HG03066 (cell line): ENCODE measurements around the gene KIF5C.
A peak's percentile ranks its signal among the peaks of the same experiment; 100 is the strongest.

ENCODE experiments used
- ATAC-seq: cut with Tn5 transposase; IDR thresholded peaks from one replicate; pipeline ENCODE4 v1.9.1; 2021; ENCODE audit warnings: low read depth; ENCODE audit not compliant: unreplicated experiment

KIF5C gene

DNA sequence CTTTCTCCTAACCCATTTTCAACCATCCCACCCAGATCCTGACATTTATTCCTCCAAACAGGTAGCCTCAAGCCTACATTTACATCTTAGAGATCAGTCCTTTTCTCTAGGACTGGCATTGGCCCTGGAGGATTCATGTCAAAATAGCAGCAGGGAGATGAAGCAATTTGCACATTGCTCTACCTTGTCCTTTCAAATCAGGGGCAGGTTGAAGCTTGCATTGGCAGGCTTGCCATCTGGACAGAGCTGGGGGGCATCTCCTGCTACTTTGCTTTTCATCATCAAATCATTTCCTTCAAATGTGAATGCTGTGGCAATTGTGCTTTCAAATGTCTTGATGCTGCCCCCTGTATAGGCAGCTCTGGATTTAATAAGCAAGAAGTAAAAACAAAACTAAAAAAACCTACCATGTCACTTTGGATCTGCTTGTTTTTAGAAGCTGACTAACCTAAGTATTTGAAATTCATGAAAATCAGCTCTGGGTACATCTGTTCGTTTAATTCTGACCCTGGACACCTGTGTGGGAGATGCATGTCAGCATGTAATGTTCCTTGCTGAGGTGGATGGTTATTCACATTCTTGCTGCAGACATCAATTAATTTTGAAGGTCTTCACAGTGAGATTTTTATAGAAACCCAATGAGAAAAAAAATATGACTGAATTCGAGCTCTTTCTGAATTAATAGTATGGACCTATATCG lies 47.9 kb downstream of the KIF5C start:
- ATAC-seq = no peak

DNA sequence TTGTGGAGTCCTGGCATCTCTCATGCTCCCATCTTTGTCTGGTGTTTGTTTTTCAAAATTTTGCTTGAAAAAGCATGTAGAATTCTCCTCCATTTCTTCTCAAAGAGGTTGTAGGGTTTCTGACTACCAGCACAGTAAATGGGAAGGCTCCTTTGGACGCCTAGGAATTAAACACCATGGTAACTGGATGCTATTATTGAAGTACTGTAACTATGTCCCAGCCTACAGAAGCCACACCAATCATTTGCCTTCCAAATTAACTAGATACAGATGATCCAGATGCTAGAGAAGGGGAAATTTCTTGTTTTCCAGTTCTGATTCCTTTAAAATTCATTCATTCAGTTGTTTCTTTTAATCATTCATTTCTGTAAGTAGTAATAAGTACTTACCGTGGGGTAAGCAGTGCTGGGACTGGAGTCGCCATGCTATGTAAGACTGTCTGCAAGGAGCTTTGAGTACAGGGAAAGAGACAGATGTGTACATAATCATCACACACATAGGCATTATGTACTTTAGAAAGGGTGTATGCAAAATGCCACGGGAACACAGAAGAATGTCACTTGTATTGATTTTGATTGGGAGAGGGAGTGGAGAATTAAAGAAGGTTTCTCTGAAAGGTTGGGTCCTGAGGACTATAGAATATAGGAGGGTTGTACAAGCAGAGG lies 49.6 kb downstream of the KIF5C start:
- no peak for ATAC-seq

GRCh38 chr2:148926291-148926961 lies 51.4 kb downstream of the KIF5C start:
- ATAC-seq = peak; percentile 89

DNA sequence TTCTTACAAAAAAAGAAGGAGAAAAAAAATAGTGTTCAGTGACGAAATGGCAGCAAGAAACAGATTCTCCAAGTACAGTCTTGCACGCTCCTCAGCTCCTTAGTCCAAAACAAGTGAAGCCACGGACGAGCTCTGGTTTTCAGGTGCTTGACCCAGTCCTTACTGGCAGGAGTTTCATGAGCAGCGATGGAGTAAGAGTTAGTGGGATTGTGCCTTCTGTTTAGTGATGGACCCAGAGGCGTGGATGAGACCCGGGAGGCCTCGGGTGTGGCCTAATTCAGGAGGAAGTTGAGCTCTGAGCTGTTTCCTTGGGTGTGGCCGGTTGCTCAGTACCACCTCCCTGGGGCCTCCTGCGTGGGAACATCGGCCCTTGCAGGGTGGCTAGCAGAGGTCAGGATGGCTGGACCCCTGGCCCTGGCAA lies 52.0 kb downstream of the KIF5C start:
- peak; percentile 38 for ATAC-seq

GRCh38 chr2:148928395-148928794 lies 53.4 kb downstream of the KIF5C start:
- ATAC-seq = no peak

GRCh38 chr2:148930046-148930775 lies 55.2 kb downstream of the KIF5C start:
- no peak for ATAC-seq

DNA sequence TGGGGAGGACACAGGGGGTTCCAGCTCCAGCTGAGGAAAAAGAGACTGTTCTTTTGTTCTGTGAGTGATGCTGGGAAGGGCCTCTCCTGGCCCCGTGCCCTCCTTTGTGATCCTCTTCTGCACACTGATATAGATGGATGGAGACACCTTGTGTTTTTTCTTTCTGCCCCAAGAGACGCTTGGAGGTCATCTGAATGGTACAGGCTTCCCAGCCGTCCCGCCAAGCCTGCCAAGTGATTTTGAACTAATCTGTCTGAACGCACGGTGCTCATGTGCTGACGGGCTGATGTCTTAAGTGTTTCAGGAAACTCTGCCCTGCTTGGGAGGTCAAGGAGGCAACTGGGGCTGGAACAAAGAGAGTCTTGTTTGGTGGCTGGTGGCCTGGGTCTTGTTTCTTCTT lies 57.5 kb downstream of the KIF5C start:
- no peak for ATAC-seq

GRCh38 chr2:148933456-148933855 lies 58.4 kb downstream of the KIF5C start:
- no peak for ATAC-seq

DNA sequence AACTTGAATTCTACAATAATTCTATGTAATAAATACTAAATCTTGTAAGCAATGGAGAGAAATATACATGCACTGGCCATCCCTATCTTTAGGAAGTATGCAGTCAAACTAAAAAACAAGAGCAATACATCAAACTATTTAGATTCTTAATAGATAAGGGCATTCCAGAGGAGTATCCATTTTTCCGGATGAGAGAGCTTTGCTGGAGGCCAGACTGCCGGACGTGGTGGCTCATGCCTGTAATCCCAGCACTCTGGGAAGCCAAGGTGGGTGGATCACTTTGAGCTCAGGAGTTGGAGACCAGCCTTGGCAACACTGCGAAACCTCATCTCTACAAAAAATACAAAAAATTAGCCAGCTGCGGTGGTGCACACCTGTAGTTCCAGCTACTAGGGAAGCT lies 60.8 kb downstream of the KIF5C start:
- ATAC-seq = no peak

DNA sequence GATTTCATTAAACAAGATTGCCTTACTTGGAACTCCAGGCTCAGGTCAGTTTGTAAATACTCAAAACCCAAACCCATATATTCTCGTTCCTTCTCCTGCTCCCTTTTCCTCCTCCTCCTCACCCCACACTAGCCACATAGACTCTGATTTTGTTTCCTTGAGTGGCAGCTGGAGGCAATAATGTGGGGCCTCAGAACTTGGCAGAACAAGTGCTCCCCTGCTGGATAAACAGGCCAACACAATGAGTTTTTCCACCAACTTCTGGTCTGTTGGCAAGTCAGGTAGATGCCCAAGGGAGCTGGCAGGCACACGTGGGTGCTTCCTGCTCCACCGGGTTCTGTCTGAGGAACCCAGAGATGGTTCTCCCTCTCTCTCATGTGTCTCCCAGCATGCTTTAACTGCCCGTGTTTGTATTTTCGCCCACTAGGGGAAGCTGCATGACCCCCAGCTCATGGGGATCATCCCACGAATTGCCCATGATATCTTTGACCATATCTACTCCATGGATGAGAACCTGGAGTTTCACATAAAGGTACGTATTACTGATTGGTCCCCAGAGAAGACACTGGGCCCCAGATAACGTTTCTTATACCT lies 61.9 kb downstream of the KIF5C start:
- no peak for ATAC-seq

- ATAC-seq = no peak
These were observed 64.2 kb downstream of the KIF5C start for GRCh38 chr2:148939271-148939670.

DNA sequence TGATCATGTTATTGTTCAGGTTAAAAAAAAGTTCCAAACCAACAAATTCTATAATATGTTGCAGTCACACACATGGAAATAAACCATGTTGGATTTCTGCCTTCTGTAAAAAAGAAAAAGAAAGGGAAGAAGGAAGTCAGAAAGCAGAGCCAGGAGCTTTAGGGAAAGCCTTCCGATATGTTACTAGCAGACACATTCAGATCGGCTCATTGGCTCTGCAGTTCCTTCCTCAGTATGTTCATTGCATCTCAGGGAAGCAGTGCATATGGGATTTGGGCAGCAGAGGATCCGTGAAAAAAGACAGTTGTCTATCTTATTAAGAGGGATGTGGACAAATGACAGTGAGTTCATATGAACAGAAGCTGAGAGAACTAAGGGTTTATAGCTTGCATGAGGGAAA lies 68.1 kb downstream of the KIF5C start:
- no peak for ATAC-seq

DNA sequence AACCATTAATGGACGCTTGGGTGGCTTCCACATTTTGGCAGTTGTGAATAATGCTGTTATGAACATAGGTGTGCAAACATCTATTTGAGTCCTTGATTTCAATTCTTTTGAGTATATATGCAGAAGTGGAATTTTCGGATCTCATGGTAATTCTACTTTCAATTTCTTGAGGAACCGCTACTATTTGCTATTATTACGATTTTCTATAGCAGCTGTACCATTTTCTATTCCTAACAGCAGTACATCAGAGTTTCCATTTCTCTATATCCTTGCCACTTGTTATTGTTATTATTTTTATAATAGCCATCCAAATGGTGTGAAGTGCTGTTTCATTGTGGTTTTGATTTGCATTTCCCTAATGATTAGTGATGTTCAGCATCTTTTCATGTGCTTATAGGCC lies 69.5 kb downstream of the KIF5C start:
- no peak for ATAC-seq

GRCh38 chr2:148947299-148947698 lies 72.3 kb downstream of the KIF5C start:
- no peak for ATAC-seq

- ATAC-seq = no peak
These were observed 73.8 kb downstream of the KIF5C start for GRCh38 chr2:148948868-148949267.

DNA sequence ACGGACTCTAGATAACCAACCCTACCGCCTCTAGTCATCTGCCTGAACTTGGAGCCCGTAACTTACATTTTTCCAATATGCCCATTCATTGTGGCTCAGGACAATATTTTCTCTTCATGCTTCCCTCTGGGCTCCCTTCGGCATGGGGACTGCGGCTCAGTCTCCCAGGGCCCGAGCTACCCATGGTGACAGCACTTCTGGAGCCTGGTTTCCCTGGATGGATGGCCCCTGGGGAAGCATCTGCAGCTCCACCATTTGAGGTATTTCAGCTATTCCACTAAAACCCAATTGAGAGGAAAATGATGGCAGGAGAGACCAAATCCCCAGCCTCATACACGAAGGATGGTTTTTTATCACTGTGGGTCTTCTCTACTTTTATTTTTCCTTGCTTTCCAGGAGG lies 74.3 kb downstream of the KIF5C start:
- ATAC-seq = no peak

DNA sequence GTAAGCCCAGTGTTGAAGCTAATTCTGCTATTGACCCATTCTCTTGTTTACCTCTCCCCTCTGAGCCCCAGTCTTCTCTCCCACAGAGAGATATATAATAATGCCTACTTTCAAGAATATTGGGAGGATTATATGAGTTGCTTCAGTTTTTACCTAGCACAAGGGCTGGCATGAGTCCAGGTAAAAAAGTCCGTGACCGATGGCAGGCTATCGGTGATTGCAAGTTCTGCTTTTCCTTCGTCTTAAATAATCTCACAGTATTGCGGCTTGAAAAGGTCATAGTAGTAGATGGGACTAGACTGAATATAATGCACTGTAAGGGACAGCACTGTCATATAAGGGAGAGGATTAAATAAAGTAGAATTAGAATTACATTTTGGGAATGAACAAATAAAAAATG lies 77.6 kb downstream of the KIF5C start:
- no peak for ATAC-seq

GRCh38 chr2:148953426-148953825 lies 78.4 kb downstream of the KIF5C start:
- ATAC-seq = no peak

DNA sequence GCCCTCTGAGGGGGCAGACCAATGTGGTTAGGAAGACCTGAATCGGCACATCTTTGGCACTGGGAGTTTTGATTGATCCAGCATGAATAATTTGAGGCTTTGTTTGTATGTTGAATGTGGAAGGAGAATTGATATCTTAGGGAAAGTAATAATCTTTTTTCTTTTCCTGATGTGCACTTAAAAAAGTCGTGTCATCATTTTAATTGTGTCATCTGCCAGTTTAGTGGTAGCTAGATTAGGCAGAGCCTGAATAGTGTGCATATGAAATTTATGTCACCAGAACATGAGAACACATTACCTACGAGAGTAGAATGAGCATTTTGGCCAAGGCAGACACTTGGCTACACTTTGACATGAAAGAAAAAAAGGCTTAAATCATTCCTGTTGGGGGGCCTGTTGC lies 79.5 kb downstream of the KIF5C start:
- ATAC-seq = no peak

GRCh38 chr2:148955798-148956197 lies 80.8 kb downstream of the KIF5C start:
- ATAC-seq = no peak

DNA sequence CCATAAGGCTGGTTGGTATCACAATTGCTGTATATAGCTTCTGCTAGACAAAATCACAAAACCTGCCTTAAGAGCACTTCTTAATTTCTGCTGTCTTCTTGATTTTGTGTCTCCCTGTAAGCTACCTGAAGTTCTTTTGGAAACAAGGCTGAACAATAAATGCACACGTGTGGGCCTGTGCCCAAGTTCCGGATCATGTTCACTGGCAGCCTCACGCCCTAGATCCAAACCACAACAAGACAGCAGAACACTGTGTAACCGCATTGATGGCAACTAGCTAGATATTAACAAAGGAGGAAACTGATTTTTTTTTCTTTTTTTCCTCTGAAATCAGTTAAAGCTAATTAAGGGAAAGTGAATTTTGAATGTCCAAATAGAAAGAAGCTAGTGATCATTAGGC lies 82.0 kb downstream of the KIF5C start:
- ATAC-seq = no peak
